Transverse colon (tissue), 3 donors: ENCODE results near the gene XAGE2.

ENCODE experiments used
- CTCF ChIP-seq, 5 experiments: fragments of 200-600 bp in 3 of 5; fragments of 450-650 bp in 2 of 5; sonication (generic) in 3 of 5; IDR thresholded peaks; 1 replicate in 2 of 5; 2 replicates in 3 of 5; pipeline ENCODE4 v1.5.1; 2016 to 2017; ENCODE audit warnings: antibody characterized with exemption in 5 of 5, inconsistent platforms in 3 of 5, mild to moderate bottlenecking in 2 of 5, moderate library complexity in 1 of 5
- EP300 ChIP-seq: sonication (generic); formaldehyde crosslinking; IDR thresholded peaks from one replicate; pipeline ENCODE4 v1.6.1; 2017; ENCODE audit warnings: antibody characterized with exemption, low read depth

GRCh38 chrX:52359614-52360232 lies 9.1 kb upstream of the XAGE2 start:
- TF ChIP-seq EP300 (no peak), CTCF (IDR thresholded peaks at IDR 0.05) (no peak)
